Thyroid gland (tissue), 4 donors: ENCODE results near the gene RIPOR3. TPM values are rescaled to one million over a fixed set of nuclear protein-coding genes. Genes with fewer than 3 reads are reported as not detected.

Experiments used
- DNase-seq, 2 donors: peaks; one replicate each; pipeline ENCODE4 v3.0.0-alpha.2; 2019
- H3K27ac ChIP-seq, 3 donors: fragments of 200-600 bp; sonication (generic); 1 replicate in 2 of 3; 2 replicates in 1 of 3; pipeline ENCODE4 v1.5.1; 2016 to 2019; ENCODE audit warnings: mild to moderate bottlenecking in 1 of 3, moderate library complexity in 1 of 3
- H3K27me3 ChIP-seq: fragments of 200-600 bp; sonication (generic); one replicate; pipeline ENCODE4 v1.5.1; 2019
- H3K36me3 ChIP-seq, 2 donors: fragments of 200-600 bp; sonication (generic); one replicate each; pipeline ENCODE4 v1.5.1; 2016 to 2019
- H3K4me1 ChIP-seq, 2 donors: fragments of 200-600 bp; sonication (generic); one replicate each; pipeline ENCODE4 v1.5.1; 2017 to 2019
- H3K4me3 ChIP-seq, 3 donors: fragments of 200-600 bp; sonication (generic); replicated peaks in 1 of 3; 1 replicate in 2 of 3; 2 replicates in 1 of 3; pipeline ENCODE4 v1.5.1; 2016; ENCODE audit warnings: mild to moderate bottlenecking in 1 of 3
- H3K9me3 ChIP-seq: fragments of 200-600 bp; sonication (generic); one replicate; pipeline ENCODE4 v1.5.1; 2017
- POLR2A ChIP-seq, 2 donors: fragments of 450-650 bp; IDR thresholded peaks; one replicate each; pipeline ENCODE4 v1.6.1; 2017; ENCODE audit warnings: antibody characterized with exemption in 2 of 2, mild to moderate bottlenecking in 2 of 2, moderate library complexity in 1 of 2
- WGBS, 2 donors: methylation state at CpG; one replicate each; pipeline ENCODE4 v1.1.5; 2017; 5-methylcytosine and 5-hydroxymethylcytosine counted together
- intact Hi-C: fragments of 100-400 bp; cut with DNase I; formaldehyde crosslinking; loops from one replicate; pipeline ENCODE4 v1.15.1; 2023
- total RNA-seq, 4 donors: library from RNA; depleted of rRNA; stranded (reverse); fragments of >200 nt; gene quantifications; one replicate each; pipeline ENCODE4 v1.2.3, GENCODE V29; 2016
- TF ChIP-seq, protein P1 (sequence below), 6 experiments: fragments of 200-600 bp in 3 of 6; fragments of 450-650 bp in 3 of 6; sonication (generic) in 3 of 6; IDR thresholded peaks; one replicate each; pipeline ENCODE4 v1.5.1; 2016 to 2019; ENCODE audit warnings: antibody characterized with exemption in 6 of 6, mild to moderate bottlenecking in 2 of 6, inconsistent platforms in 1 of 6, moderate library complexity in 1 of 6

RIPOR3 gene
- total RNA-seq, 4 donors from 2014 or later: 6.2 to 23.9 (median 9.5) TPM

DNA sequence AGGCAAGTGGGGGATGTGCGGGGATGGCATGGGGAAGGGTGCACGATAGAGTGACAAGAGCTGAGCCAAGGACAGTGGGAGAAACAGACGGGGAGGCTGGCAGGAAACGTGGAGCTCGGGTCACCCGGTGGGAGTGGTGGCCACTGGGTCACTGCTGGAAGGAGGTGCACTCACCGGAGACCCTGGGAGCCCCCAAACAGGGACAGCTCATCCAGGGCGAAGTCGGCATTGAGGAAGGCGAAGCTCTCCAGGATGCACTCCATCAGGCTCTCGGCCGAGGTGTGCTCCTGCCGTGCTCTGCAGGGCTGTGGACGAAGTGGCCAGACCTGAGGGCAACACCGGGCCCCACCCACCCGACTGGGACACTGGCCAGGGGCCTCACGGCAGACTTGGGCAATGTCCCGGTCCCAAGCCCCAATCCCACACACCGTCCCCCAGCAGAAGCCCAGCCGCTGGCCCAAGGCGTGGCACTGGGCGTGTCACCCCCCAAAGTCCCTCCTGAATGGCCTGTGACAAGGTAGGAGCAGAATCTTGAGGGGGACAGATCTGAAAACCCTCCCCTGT lies 93.9 kb downstream of the RIPOR3 start:
- H3K27ac ChIP-seq: no peak overlapping the region
- intact Hi-C loops: no loop called here
- no peaks in the 10 kb centered on the region for H3K36me3 ChIP-seq
- peaks cover 2 to 8% of the 10 kb centered on the region in 2 donors for H3K4me1 ChIP-seq
- no peaks in the 10 kb centered on the region for H3K9me3 ChIP-seq
- TF ChIP-seq, protein P1, sequence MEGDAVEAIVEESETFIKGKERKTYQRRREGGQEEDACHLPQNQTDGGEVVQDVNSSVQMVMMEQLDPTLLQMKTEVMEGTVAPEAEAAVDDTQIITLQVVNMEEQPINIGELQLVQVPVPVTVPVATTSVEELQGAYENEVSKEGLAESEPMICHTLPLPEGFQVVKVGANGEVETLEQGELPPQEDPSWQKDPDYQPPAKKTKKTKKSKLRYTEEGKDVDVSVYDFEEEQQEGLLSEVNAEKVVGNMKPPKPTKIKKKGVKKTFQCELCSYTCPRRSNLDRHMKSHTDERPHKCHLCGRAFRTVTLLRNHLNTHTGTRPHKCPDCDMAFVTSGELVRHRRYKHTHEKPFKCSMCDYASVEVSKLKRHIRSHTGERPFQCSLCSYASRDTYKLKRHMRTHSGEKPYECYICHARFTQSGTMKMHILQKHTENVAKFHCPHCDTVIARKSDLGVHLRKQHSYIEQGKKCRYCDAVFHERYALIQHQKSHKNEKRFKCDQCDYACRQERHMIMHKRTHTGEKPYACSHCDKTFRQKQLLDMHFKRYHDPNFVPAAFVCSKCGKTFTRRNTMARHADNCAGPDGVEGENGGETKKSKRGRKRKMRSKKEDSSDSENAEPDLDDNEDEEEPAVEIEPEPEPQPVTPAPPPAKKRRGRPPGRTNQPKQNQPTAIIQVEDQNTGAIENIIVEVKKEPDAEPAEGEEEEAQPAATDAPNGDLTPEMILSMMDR (IDR thresholded peaks at IDR 0.05): no peak
- TF ChIP-seq POLR2A (IDR thresholded peaks at IDR 0.05): no peak
- 76 to 89% methylated on average over 7 to 21 of the region's 22 CpGs for WGBS, 2 donors
- no peak for DNase-seq
- no peak overlapping the region for H3K4me3 ChIP-seq
- no peaks in the 10 kb centered on the region for H3K27me3 ChIP-seq

DNA sequence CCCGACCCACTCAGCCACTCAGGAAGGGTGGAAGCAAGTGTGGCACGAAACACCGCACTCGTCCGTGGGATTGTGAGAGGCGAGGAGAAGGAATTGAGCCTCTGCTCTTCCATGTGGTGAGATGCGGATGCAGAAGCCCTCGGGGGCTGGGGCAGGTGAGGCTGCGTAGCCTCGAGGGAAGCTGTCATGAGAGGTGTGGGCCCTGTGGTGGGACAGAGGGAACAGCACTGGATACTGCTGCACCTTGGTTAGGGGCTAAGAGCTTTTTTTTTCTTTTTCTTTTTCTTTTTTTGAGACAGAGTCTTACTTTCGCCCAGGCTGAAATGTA lies 94.7 kb downstream of the RIPOR3 start:
- 82 to 85% methylated on average over 11 of the region's 11 CpGs for WGBS, 2 donors
- Histone ChIP-seq H3K27ac (no peak overlapping the region), H3K36me3 (no peaks in the 10 kb centered on the region), H3K9me3 (no peaks in the 10 kb centered on the region), H3K27me3 (no peaks in the 10 kb centered on the region), H3K4me3 (no peak overlapping the region), H3K4me1 (peaks cover 9 to 16% of the 10 kb centered on the region in 2 donors)
- TF ChIP-seq, protein P1 (IDR thresholded peaks at IDR 0.05): no peak
- TF ChIP-seq POLR2A (IDR thresholded peaks at IDR 0.05): no peak
- no peak for DNase-seq
- intact Hi-C loops: no loop called here

DNA sequence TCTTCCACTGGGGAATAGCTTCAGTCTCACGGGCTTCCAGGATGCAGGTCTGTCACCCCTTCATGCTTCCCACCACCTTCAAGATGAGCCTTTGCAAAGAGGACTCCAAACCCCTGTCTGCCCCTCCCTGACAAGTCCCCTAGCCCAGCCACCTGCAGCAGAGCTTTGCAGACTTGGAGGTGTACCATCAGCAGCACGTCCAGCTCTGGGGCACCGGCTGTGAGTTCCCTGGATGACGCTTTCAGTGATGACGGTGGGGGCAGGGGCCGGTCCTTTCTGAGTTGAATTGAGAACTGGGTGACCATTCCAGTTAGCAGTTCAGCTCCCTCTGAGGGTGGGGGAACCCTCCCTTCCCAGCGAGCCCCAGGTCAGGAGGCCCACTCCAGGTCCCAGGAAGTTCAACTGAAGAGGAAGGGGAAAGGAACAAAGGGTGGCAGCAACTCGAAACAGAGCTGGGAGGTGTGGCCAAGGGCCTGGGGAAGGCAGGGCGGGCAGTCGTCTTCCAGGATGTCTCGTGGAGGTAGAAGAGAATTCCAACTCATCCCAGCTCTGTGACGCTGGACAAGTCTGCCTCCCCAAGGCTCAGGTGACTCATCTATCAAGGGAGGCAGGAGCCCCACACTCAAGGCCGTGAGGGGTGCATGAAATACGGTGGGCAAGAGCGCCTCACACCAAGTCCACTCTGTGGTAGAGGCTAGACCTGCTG lies 95.2 kb downstream of the RIPOR3 start:
- 28 to 33% methylated on average over 15 of the region's 15 CpGs for WGBS, 2 donors

DNA sequence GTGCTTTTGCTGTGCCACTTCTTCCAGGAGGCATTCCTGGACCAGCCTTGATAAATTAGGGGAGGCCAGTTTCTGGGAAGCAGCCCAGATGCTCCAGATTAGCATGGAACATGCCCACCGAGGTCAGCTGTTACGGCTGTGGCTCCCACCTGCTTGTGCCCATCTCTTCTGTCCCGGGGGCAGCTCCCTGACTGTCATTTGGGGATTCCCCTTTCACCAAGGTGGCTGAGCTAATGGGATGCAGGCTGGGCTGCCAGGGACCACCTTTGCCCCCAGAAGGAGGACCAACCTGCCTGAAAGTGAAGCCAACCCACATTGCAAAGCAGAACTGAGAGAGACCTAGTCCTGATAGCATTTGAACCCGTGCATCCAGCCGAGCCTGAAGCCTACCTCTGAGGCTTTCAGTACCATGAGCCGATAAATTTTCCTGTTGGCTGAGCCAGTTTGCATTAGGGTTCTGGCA lies 95.9 kb downstream of the RIPOR3 start:
- DNase-seq: no peak
- WGBS, 2 donors: 80 to 89% methylated on average over 1 to 6 of the region's 6 CpGs
- no peak for TF ChIP-seq POLR2A (IDR thresholded peaks at IDR 0.05)
- TF ChIP-seq, protein P1 (IDR thresholded peaks at IDR 0.05): no peak
- H3K27me3 ChIP-seq: no peaks in the 10 kb centered on the region
- peaks cover 11 to 20% of the 10 kb centered on the region in 2 donors for H3K4me1 ChIP-seq
- H3K27ac ChIP-seq: no peak overlapping the region
- no peak overlapping the region for H3K4me3 ChIP-seq
- no peaks in the 10 kb centered on the region for H3K36me3 ChIP-seq
- intact Hi-C loops: no loop called here
- H3K9me3 ChIP-seq: no peaks in the 10 kb centered on the region

More for the DNA sequence above, 95.2 kb downstream of the RIPOR3 start:
- intact Hi-C loops: no loop called here
- no peak overlapping the region for H3K4me3 ChIP-seq
- H3K27me3 ChIP-seq: no peaks in the 10 kb centered on the region
- no peaks in the 10 kb centered on the region for H3K36me3 ChIP-seq
- peaks cover 11 to 19% of the 10 kb centered on the region in 2 donors for H3K4me1 ChIP-seq
- DNase-seq: peak in 1 of 2 donors; percentile 19
- no peaks in the 10 kb centered on the region for H3K9me3 ChIP-seq
- peak in 1 of 2 donors; percentile 18 for TF ChIP-seq POLR2A (IDR thresholded peaks at IDR 0.05)
- TF ChIP-seq, protein P1 (IDR thresholded peaks at IDR 0.05): no peak
- H3K27ac ChIP-seq: no peak overlapping the region
